Smooth muscle cell (in vitro differentiated cells): ENCODE measurements around the gene KLF4. TPM values are rescaled to one million over a fixed set of nuclear protein-coding genes. Genes with fewer than 3 reads are reported as not detected.
A peak's percentile ranks its signal among the peaks of the same experiment; 100 is the strongest.

ENCODE experiments used
- DNase-seq: peaks from one replicate; lab custom pipeline; 2025; ENCODE audit not compliant: unreplicated experiment; lab: John Stamatoyannopoulos, UW
- H2AFZ ChIP-seq: fragments of 200-600 bp; sonication (generic); 2 replicates; pipeline ENCODE4 v1.6.0; 2016; ENCODE audit warnings: antibody characterized with exemption, low read depth, mild to moderate bottlenecking
- H3F3A ChIP-seq: fragments of 200-600 bp; sonication (generic); 2 replicates; pipeline ENCODE4 v1.6.0; 2017; ENCODE audit warnings: antibody characterized with exemption, low read depth
- H3K27ac ChIP-seq: fragments of 200-600 bp; sonication (generic); 2 replicates; pipeline ENCODE4 v1.5.1; 2016; ENCODE audit warnings: low read depth, mild to moderate bottlenecking
- H3K27me3 ChIP-seq: fragments of 200-600 bp; sonication (generic); 2 replicates; pipeline ENCODE4 v1.6.1; 2016; ENCODE audit warnings: low read depth, mild to moderate bottlenecking
- H3K36me3 ChIP-seq: fragments of 200-600 bp; sonication (generic); 2 replicates; pipeline ENCODE4 v1.5.1; 2016; ENCODE audit warnings: low read depth
- H3K4me1 ChIP-seq: fragments of 200-600 bp; sonication (generic); 2 replicates; pipeline ENCODE4 v1.5.1; 2016; ENCODE audit warnings: low read depth
- H3K4me2 ChIP-seq: fragments of 200-600 bp; sonication (generic); 2 replicates; pipeline ENCODE4 v1.6.0; 2016; ENCODE audit warnings: mild to moderate bottlenecking
- H3K4me3 ChIP-seq: fragments of 200-600 bp; sonication (generic); 2 replicates; pipeline ENCODE4 v1.5.1; 2016; ENCODE audit warnings: mild to moderate bottlenecking
- H3K79me2 ChIP-seq: fragments of 200-600 bp; sonication (generic); 2 replicates; pipeline ENCODE4 v1.6.0; 2016; ENCODE audit warnings: low read depth, mild to moderate bottlenecking
- H3K9ac ChIP-seq: fragments of 200-600 bp; sonication (generic); 2 replicates; pipeline ENCODE4 v1.6.0; 2016; ENCODE audit warnings: low read depth
- H3K9me3 ChIP-seq: fragments of 200-600 bp; sonication (generic); replicated peaks from 2 replicates; pipeline ENCODE4 v1.5.1; 2016; ENCODE audit warnings: low read depth
- H4K20me1 ChIP-seq: fragments of 200-600 bp; sonication (generic); 2 replicates; pipeline ENCODE4 v1.6.0; 2016; ENCODE audit warnings: low read depth
- CTCF ChIP-seq: fragments of 200-600 bp; sonication (generic); IDR thresholded peaks from 2 replicates; pipeline ENCODE4 v1.5.1; 2017; ENCODE audit warnings: borderline replicate concordance, mild to moderate bottlenecking, antibody characterized with exemption; ENCODE audit not compliant: insufficient read depth, poor library complexity, severe bottlenecking
- WGBS: methylation state at CpG from one replicate; pipeline ENCODE4 v1.1.7; 2016; ENCODE audit warnings: low lambda C conversion rate; 5-methylcytosine and 5-hydroxymethylcytosine counted together
- polyA plus RNA-seq: library from polyadenylated mRNA; unstranded; fragments of >200 nt; fragmentation: Nextera tagmentation; extraction: Ambion mirVana; gene quantifications from 2 replicates; pipeline ENCODE4 v1.2.1, GENCODE V29; 2016
- total RNA-seq: library from RNA; depleted of rRNA; stranded (reverse); fragments of >200 nt; gene quantifications from 2 replicates; pipeline ENCODE4 v1.2.3, GENCODE V29; 2014

The KLF4 gene
- total and polyA plus RNA-seq, 2 experiments from 2014 or later: 5.1 to 43.6 TPM

GRCh38 chr9:107518037-107518807 lies 28.7 kb upstream of the KLF4 start:
- H3K4me1 ChIP-seq: no peaks in the 10 kb centered on the region
- H3K9me3 ChIP-seq: no peaks in the 10 kb centered on the region
- no peaks in the 10 kb centered on the region for H4K20me1 ChIP-seq
- no peak for TF ChIP-seq CTCF
- H3K4me2 ChIP-seq: no peak overlapping the region
- H3K27ac ChIP-seq: no peak overlapping the region
- H3K27me3 ChIP-seq: no peaks in the 10 kb centered on the region
- H2AFZ ChIP-seq: no peak overlapping the region
- no peak overlapping the region for H3K9ac ChIP-seq
- H3K36me3 ChIP-seq: no peaks in the 10 kb centered on the region
- H3F3A ChIP-seq: no peaks in the 10 kb centered on the region
- WGBS: 62% methylated on average over 6 of the region's 6 CpGs
- H3K4me3 ChIP-seq: no peak overlapping the region
- H3K79me2 ChIP-seq: no peaks in the 10 kb centered on the region
- DNase-seq: no peak

GRCh38 chr9:107513464-107514100 lies 24.0 kb upstream of the KLF4 start:
- Histone ChIP-seq H3K4me2 (no peak overlapping the region), H3K79me2 (no peaks in the 10 kb centered on the region), H3K27me3 (no peaks in the 10 kb centered on the region), H4K20me1 (no peaks in the 10 kb centered on the region), H2AFZ (no peak overlapping the region), H3F3A (no peaks in the 10 kb centered on the region), H3K9me3 (no peaks in the 10 kb centered on the region), H3K27ac (no peak overlapping the region), H3K36me3 (no peaks in the 10 kb centered on the region), H3K4me3 (no peak overlapping the region), H3K9ac (no peak overlapping the region), H3K4me1 (no peaks in the 10 kb centered on the region)
- no peak for DNase-seq
- TF ChIP-seq CTCF: no peak
- whole genome bisulfite sequencing: 88% methylated on average over 2 of the region's 2 CpGs

GRCh38 chr9:107504585-107505455 lies 15.3 kb upstream of the KLF4 start:
- no peak for DNase-seq
- no peak for TF ChIP-seq CTCF
- 56% methylated on average over 7 of the region's 7 CpGs for WGBS
- no peaks in the 10 kb centered on the region for H3K27me3 ChIP-seq
- no peaks in the 10 kb centered on the region for H4K20me1 ChIP-seq
- H3K79me2 ChIP-seq: no peaks in the 10 kb centered on the region
- no peaks in the 10 kb centered on the region for H3K36me3 ChIP-seq
- no peaks in the 10 kb centered on the region for H3K9me3 ChIP-seq
- no peak overlapping the region for H2AFZ ChIP-seq
- H3K4me1 ChIP-seq: no peaks in the 10 kb centered on the region
- H3F3A ChIP-seq: peaks cover 9% of the 10 kb centered on the region
- no peak overlapping the region for H3K9ac ChIP-seq
- peak overlapping the region; percentile 70 for H3K27ac ChIP-seq
- H3K4me3 ChIP-seq: no peak overlapping the region
- H3K4me2 ChIP-seq: peak overlapping the region; percentile 11
